DMS 273 (cell line): Measurements from ENCODE around the gene NIBAN1.
"Not testable (repeated sequence)": the region's sequence is repeated elsewhere in the genome, so short reads cannot be mapped to it uniquely, and the experiment has no call there.

ENCODE experiments used
- DNase-seq: peaks from one replicate; lab custom pipeline; 2025; ENCODE audit not compliant: unreplicated experiment; lab: John Stamatoyannopoulos, UW

NIBAN1 gene

GRCh38 chr1:184973272-184974055 lies 844 bp downstream of the NIBAN1 start:
- DNase-seq: peak; percentile 78

GRCh38 chr1:184972315-184973055 lies 1.8 kb downstream of the NIBAN1 start:
- peak; percentile 39 for DNase-seq

- no peak for DNase-seq
Observed at GRCh38 chr1:184971522-184972265, 2.6 kb downstream of the NIBAN1 start.

GRCh38 chr1:184970691-184971161 lies 3.6 kb downstream of the NIBAN1 start:
- no peak for DNase-seq

- DNase-seq: no peak
Observed at GRCh38 chr1:184966989-184967388, 7.3 kb downstream of the NIBAN1 start.

GRCh38 chr1:184965944-184966860 lies 8.1 kb downstream of the NIBAN1 start:
- no peak for DNase-seq

- DNase-seq: no peak
Observed at GRCh38 chr1:184965439-184965838, 8.9 kb downstream of the NIBAN1 start.

GRCh38 chr1:184959626-184960025 lies 14.7 kb downstream of the NIBAN1 start:
- DNase-seq: no peak

GRCh38 chr1:184958554-184959353 lies 15.6 kb downstream of the NIBAN1 start:
- DNase-seq: no peak

GRCh38 chr1:184957901-184958300 lies 16.4 kb downstream of the NIBAN1 start:
- DNase-seq: not testable (repeated sequence)

- no peak for DNase-seq
Observed at GRCh38 chr1:184956999-184957700, 17.2 kb downstream of the NIBAN1 start.

- peak; percentile 24 for DNase-seq
Observed at GRCh38 chr1:184954232-184954995, 19.9 kb downstream of the NIBAN1 start.

GRCh38 chr1:184953600-184954219 lies 20.6 kb downstream of the NIBAN1 start:
- no peak for DNase-seq

GRCh38 chr1:184952428-184952827 lies 21.9 kb downstream of the NIBAN1 start:
- no peak for DNase-seq

GRCh38 chr1:184951788-184952187 lies 22.5 kb downstream of the NIBAN1 start:
- DNase-seq: no peak

GRCh38 chr1:184950906-184951305 lies 23.4 kb downstream of the NIBAN1 start:
- DNase-seq: no peak

GRCh38 chr1:184950227-184950626 lies 24.1 kb downstream of the NIBAN1 start:
- no peak for DNase-seq
